ENCODE results near the gene PRKCQ. TPM values are rescaled to one million over a fixed set of nuclear protein-coding genes. Genes with fewer than 3 reads are reported as not detected.

Gene PRKCQ
- total RNA-seq, 1 experiment from 2014 or later, result 4.0 TPM

DNA sequence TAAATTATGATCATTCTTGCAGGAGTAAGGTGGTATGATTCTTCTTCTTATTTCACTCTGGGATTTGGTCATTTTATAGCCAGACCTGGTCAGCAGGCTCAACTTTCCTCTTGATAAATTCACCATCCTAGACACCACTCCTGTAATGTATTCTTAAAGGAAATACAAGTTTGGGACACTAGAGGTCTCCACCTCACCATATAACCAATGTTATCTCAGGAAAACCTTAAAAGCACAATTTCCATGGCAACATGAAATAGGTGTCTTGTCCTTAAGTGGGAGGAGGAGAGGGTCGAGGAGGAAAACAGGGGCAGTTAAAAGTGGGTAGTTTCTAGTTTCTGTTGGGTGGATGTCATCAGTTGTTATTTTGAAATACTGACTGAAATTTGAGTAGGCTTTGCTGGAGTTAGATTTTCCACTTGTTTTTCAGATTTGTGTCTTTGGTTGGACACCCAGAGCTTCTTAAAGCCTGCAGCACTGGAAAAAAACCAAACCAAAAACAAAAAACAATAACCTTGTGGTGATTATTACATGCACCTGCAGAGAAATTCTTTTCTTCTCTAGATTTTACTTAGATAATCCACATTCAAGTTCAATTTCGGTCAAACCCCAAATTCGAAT lies 163.1 kb downstream of the PRKCQ start:
- Histone ChIP-seq H4K20me1 (ENCODE audit: insufficient read depth) (no peaks in the 10 kb centered on the region), H3F3A (ENCODE audit: insufficient read depth, low read depth) (no peaks in the 10 kb centered on the region), H2AFZ (no peak overlapping the region), H3K79me2 (ENCODE audit: low read depth) (no peaks in the 10 kb centered on the region), H3K4me2 (no peak overlapping the region), H3K4me1 (replicated peaks; ENCODE audit: insufficient read depth) (no peaks in the 10 kb centered on the region), H3K27ac (no peak overlapping the region), H3K9me2 (ENCODE audit: insufficient read depth) (no peaks in the 10 kb centered on the region), H3K36me3 (ENCODE audit: low read depth) (no peaks in the 10 kb centered on the region), H3K4me3 (no peak overlapping the region), H3K9me3 (ENCODE audit: insufficient read depth, low read depth) (no peaks in the 10 kb centered on the region), H3K27me3 (ENCODE audit: insufficient read depth, low read depth) (no peaks in the 10 kb centered on the region)
- TF ChIP-seq EZH2 (IDR thresholded peaks at IDR 0.05; ENCODE audit: low read depth), result no peak
- TF ChIP-seq, protein P1, sequence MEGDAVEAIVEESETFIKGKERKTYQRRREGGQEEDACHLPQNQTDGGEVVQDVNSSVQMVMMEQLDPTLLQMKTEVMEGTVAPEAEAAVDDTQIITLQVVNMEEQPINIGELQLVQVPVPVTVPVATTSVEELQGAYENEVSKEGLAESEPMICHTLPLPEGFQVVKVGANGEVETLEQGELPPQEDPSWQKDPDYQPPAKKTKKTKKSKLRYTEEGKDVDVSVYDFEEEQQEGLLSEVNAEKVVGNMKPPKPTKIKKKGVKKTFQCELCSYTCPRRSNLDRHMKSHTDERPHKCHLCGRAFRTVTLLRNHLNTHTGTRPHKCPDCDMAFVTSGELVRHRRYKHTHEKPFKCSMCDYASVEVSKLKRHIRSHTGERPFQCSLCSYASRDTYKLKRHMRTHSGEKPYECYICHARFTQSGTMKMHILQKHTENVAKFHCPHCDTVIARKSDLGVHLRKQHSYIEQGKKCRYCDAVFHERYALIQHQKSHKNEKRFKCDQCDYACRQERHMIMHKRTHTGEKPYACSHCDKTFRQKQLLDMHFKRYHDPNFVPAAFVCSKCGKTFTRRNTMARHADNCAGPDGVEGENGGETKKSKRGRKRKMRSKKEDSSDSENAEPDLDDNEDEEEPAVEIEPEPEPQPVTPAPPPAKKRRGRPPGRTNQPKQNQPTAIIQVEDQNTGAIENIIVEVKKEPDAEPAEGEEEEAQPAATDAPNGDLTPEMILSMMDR (conservative IDR thresholded peaks at IDR 0.05), result peak; percentile 72
- intact Hi-C loops (cut with micrococcal nuclease; ENCODE audit: unreplicated experiment), result loop anchor here (1.0 to 2.0 kb wide), 2 partner anchors 249 to 1000 kb away; no protein-coding TSS in a partner anchor
- no TSS peak for BruUV-seq (replicated peaks)
- ChIA-PET CTCF (interaction anchor here (0.6 to 1.1 kb wide), 3 partner anchors 134 to 484 kb away, joined by 3 to 8 read pairs (median 4); no protein-coding TSS in a partner anchor), POLR2A (ENCODE audit: unreplicated experiment) (no interaction called here)
- DNase-seq, result no peak

DNA sequence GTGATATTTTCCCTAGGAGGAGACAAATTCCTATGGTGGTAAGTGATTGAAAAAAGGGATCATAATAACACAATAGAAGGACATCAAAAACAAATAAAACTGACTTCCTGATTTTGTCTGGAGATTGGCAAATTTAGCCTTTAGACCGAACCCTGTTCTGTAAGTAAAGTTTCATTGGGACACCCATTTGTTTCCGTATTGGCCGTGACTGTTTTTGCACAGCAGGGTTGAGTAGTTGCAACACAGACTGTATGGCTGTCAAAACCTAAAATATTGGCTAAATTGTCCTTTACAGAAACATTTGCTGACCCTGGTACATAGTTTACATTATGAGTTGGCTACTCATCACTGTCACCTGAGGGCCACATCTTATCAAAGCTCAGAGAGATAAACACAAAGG lies 168.6 kb downstream of the PRKCQ start:
- no TSS peak for BruUV-seq (replicated peaks)
- POLR2A ChIA-PET (ENCODE audit: unreplicated experiment), result no interaction called here

DNA sequence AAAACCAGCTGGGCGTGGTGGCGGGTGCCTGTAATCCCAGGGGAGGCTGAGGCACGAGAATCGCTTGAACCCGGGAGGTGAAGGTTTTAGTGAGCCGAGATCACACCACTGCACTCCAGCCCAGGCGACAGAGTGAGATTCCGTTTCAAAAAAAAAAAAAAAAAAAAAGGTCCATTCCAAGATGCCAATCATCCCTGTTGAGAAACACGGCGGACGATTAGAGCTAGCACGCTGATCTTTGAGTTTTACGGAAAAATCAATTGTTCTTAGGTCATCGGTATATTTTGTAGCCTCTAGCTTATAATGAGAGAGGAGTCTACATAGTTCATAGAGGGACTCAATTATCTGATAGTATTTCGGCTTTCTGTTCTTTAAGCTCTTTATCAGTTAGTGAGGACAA lies 169.2 kb downstream of the PRKCQ start:
- no peaks in the 10 kb centered on the region; the same call in 1 of the 2 replicates for H3F3A ChIP-seq (ENCODE audit: insufficient read depth, low read depth)
- ChIA-PET CTCF (no interaction called here), POLR2A (ENCODE audit: unreplicated experiment) (no interaction called here)
- no peak overlapping the region for H3K4me2 ChIP-seq
- no peaks in the 10 kb centered on the region for H4K20me1 ChIP-seq (ENCODE audit: insufficient read depth)
- no peak overlapping the region for H2AFZ ChIP-seq
- H3K36me3 ChIP-seq (ENCODE audit: low read depth), result no peaks in the 10 kb centered on the region
- no peaks in the 10 kb centered on the region for H3K79me2 ChIP-seq (ENCODE audit: low read depth)
- H3K9me2 ChIP-seq (ENCODE audit: insufficient read depth), result no peaks in the 10 kb centered on the region
- no peak overlapping the region for H3K4me3 ChIP-seq
- intact Hi-C loops (cut with micrococcal nuclease; ENCODE audit: unreplicated experiment), result no loop called here
- H3K4me1 ChIP-seq (replicated peaks; ENCODE audit: insufficient read depth), result peaks cover 4% of the 10 kb centered on the region; the same call in 1 of the 2 replicates
- no peak for DNase-seq
- TF ChIP-seq, protein P1 (conservative IDR thresholded peaks at IDR 0.05), result no peak
- TF ChIP-seq EZH2 (IDR thresholded peaks at IDR 0.05; ENCODE audit: low read depth), result no peak
- no TSS peak for BruUV-seq (replicated peaks)
- H3K9me3 ChIP-seq (ENCODE audit: insufficient read depth, low read depth), result no peaks in the 10 kb centered on the region
- no peak overlapping the region for H3K27ac ChIP-seq
- H3K27me3 ChIP-seq (ENCODE audit: insufficient read depth, low read depth), result no peaks in the 10 kb centered on the region

More for the DNA sequence above, 168.6 kb downstream of the PRKCQ start:
- Histone ChIP-seq H3K27me3 (ENCODE audit: insufficient read depth, low read depth) (no peaks in the 10 kb centered on the region), H4K20me1 (ENCODE audit: insufficient read depth) (no peaks in the 10 kb centered on the region), H3K4me1 (replicated peaks; ENCODE audit: insufficient read depth) (peaks cover 4% of the 10 kb centered on the region; the same call in 1 of the 2 replicates), H3F3A (ENCODE audit: insufficient read depth, low read depth) (no peaks in the 10 kb centered on the region; the same call in 1 of the 2 replicates), H3K36me3 (ENCODE audit: low read depth) (no peaks in the 10 kb centered on the region), H2AFZ (no peak overlapping the region), H3K79me2 (ENCODE audit: low read depth) (no peaks in the 10 kb centered on the region), H3K9me2 (ENCODE audit: insufficient read depth) (no peaks in the 10 kb centered on the region), H3K4me3 (no peak overlapping the region), H3K9me3 (ENCODE audit: insufficient read depth, low read depth) (no peaks in the 10 kb centered on the region), H3K27ac (no peak overlapping the region), H3K4me2 (no peak overlapping the region)
- intact Hi-C loops (cut with micrococcal nuclease; ENCODE audit: unreplicated experiment), result no loop called here
- TF ChIP-seq EZH2 (IDR thresholded peaks at IDR 0.05; ENCODE audit: low read depth), result no peak
- TF ChIP-seq, protein P1 (conservative IDR thresholded peaks at IDR 0.05), result no peak
- DNase-seq, result no peak
- CTCF ChIA-PET, result no interaction called here
